Measurements from ENCODE around the gene DAD1. TPM values are rescaled to one million over a fixed set of nuclear protein-coding genes. Genes with fewer than 3 reads are reported as not detected.
"Not testable (repeated sequence)": the region's sequence is repeated elsewhere in the genome, so short reads cannot be mapped to it uniquely, and the experiment has no call there.

DAD1 gene
- total RNA-seq, 4 donors from 2014 or later = 235 to 430 (median 335) TPM

GRCh38 chr14:22629361-22629760, 40.3 kb upstream of the DAD1 start:
- Histone ChIP-seq H3K9me3 (no peaks in the 10 kb centered on the region), H3K4me3 (replicated peaks in 1 of 3) (no peak overlapping the region), H3K27me3 (no peaks in the 10 kb centered on the region), H3K36me3 (no peaks in the 10 kb centered on the region), H3K27ac (no peak overlapping the region), H3K4me1 (peaks cover 5 to 7% of the 10 kb centered on the region in 2 donors)
- DNase-seq = no peak
- WGBS, 2 donors = 61 to 62% methylated on average over 5 of the region's 5 CpGs
- TF ChIP-seq POLR2A (IDR thresholded peaks at IDR 0.05) = no peak
- TF ChIP-seq CTCF (IDR thresholded peaks at IDR 0.05) = no peak
- intact Hi-C loops (cut with DNase I) = no loop called here

GRCh38 chr14:22627506-22628263, 38.7 kb upstream of the DAD1 start:
- 41 to 59% methylated on average over 7 of the region's 7 CpGs for WGBS, 2 donors
- H3K27me3 ChIP-seq = no peaks in the 10 kb centered on the region
- H3K36me3 ChIP-seq = no peaks in the 10 kb centered on the region
- H3K27ac ChIP-seq = peak overlapping the region in 1 of 3 donors; percentile 64
- peaks cover 5 to 7% of the 10 kb centered on the region in 2 donors for H3K4me1 ChIP-seq
- peak; percentile 65 to 77 for DNase-seq
- H3K4me3 ChIP-seq (replicated peaks in 1 of 3) = no peak overlapping the region
- no peaks in the 10 kb centered on the region for H3K9me3 ChIP-seq
- TF ChIP-seq CTCF (IDR thresholded peaks at IDR 0.05) = no peak
- TF ChIP-seq POLR2A (IDR thresholded peaks at IDR 0.05) = no peak
- intact Hi-C loops (cut with DNase I) = no loop called here

GRCh38 chr14:22626590-22626989, 37.6 kb upstream of the DAD1 start:
- intact Hi-C loops (cut with DNase I) = no loop called here
- no peak overlapping the region for H3K4me3 ChIP-seq (replicated peaks in 1 of 3)
- TF ChIP-seq POLR2A (IDR thresholded peaks at IDR 0.05) = no peak
- TF ChIP-seq CTCF (IDR thresholded peaks at IDR 0.05) = no peak
- H3K27ac ChIP-seq = no peak overlapping the region
- no peaks in the 10 kb centered on the region for H3K27me3 ChIP-seq
- peaks cover 5 to 7% of the 10 kb centered on the region in 2 donors for H3K4me1 ChIP-seq
- WGBS, 2 donors = 93 to 94% methylated on average over 6 of the region's 6 CpGs
- H3K36me3 ChIP-seq = no peaks in the 10 kb centered on the region
- no peaks in the 10 kb centered on the region for H3K9me3 ChIP-seq
- no peak for DNase-seq

GRCh38 chr14:22623047-22623446, 34.0 kb upstream of the DAD1 start:
- no peak for DNase-seq
- H3K9me3 ChIP-seq = no peaks in the 10 kb centered on the region
- H3K4me3 ChIP-seq (replicated peaks in 1 of 3) = no peak overlapping the region
- WGBS, 2 donors = 38 to 64% methylated on average over 2 of the region's 2 CpGs
- intact Hi-C loops (cut with DNase I) = no loop called here
- H3K4me1 ChIP-seq = peaks cover 5 to 7% of the 10 kb centered on the region in 2 donors
- TF ChIP-seq CTCF (IDR thresholded peaks at IDR 0.05) (no peak), POLR2A (IDR thresholded peaks at IDR 0.05) (no peak)
- no peaks in the 10 kb centered on the region for H3K36me3 ChIP-seq
- H3K27ac ChIP-seq = no peak overlapping the region
- no peaks in the 10 kb centered on the region for H3K27me3 ChIP-seq

GRCh38 chr14:22622255-22622654, 33.2 kb upstream of the DAD1 start:
- no peak for DNase-seq
- Histone ChIP-seq H3K9me3 (no peaks in the 10 kb centered on the region), H3K4me3 (replicated peaks in 1 of 3) (no peak overlapping the region), H3K27me3 (no peaks in the 10 kb centered on the region), H3K27ac (no peak overlapping the region), H3K36me3 (no peaks in the 10 kb centered on the region), H3K4me1 (no peaks in the 10 kb centered on the region)
- 87 to 91% methylated on average over 2 of the region's 2 CpGs for WGBS, 2 donors
- intact Hi-C loops (cut with DNase I) = no loop called here
- no peak for TF ChIP-seq POLR2A (IDR thresholded peaks at IDR 0.05)
- no peak for TF ChIP-seq CTCF (IDR thresholded peaks at IDR 0.05)

- DNase-seq; H3K9me3 ChIP-seq; intact Hi-C loops (cut with DNase I); H3K27ac ChIP-seq; H3K4me3 ChIP-seq (replicated peaks in 1 of 3); H3K27me3 ChIP-seq: not testable (repeated sequence)
- Histone ChIP-seq H3K4me1 (peaks cover 13 to 20% of the 10 kb centered on the region in 2 donors), H3K36me3 (peaks cover 7 to 10% of the 10 kb centered on the region in 2 donors)
- WGBS, 2 donors = 96 to 100% methylated on average over 2 of the region's 2 CpGs
Observed at GRCh38 chr14:22615765-22616164, 26.7 kb upstream of the DAD1 start.
